ENCODE measurements around the gene FMNL2.
"Not testable (repeated sequence)": the region's sequence is repeated elsewhere in the genome, so short reads cannot be mapped to it uniquely, and the experiment has no call there.

FMNL2 gene

DNA sequence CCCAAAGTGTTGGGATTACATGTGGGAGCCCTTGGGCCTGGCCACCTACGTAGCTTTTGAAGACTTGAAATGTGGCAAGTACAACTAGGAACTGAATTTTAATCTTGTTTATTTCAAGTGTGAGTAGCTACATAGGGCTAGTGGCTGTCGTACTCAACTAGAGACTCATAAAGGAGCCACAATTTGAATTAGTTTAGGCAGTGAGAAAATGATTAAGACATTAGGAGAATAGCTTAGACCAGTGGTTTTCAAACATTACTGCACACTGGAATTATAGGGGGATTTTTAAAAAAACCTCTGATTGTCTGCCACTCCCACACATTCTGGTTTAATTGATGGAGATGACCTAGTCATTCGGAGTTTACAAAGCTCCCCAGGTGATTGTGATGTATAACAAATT is 127.1 kb downstream of the FMNL2 start:
- FAIRE-seq = no peak

DNA sequence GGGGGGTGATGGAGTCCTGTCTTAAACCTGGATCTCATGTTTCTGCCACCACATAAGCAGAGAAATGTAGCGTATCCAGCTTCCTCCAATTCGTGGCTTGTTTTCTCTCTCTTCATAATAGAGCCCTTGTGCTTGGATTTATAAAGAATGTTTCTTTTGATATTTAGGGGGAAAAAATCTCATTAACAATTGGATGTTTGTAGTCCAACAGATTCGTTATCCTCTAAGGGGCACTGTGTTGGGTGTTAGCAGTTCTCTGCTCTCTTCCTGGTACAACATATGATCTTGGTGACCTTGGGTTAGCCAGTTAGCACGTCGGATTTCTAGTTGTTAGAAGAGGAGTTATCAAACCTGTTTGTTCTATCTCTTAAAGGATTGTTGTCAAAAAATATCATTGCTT is 127.8 kb downstream of the FMNL2 start:
- FAIRE-seq (no peak), DNase-seq (ENCODE audit: extremely low spot score, insufficient read length, low read depth) (no peak)

More for the DNA sequence above, 127.1 kb downstream of the FMNL2 start:
- DNase-seq (ENCODE audit: extremely low spot score, insufficient read length, low read depth) = no peak

DNA sequence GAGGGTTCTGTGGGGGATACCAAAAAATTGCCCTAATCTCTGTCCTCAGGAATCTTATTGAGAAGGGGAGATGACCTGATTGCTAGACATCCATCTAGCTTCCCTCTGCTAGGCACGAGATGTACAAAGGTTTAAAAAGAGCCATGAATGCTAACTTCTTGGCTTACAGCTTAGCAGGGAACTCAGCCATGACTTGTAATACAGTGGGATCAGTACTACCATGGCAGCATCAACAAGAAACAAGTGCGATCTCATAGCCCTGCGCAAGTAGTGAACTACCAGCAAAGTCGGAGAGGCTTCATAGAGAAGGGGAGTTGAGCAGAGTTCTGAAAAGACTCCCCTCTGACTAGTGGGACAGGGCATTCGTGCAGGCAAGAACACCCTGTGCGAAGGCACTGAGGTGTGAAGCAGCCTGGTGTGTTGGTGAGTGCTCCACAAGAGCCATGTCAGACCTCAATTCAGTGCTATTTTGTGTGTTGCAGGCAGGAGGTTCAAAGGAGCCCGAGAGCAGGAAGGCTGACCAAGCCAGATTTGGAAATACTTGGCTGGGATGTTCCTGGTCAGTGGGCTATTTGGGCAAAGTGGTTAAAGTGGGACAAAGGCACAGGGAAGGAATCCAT is 130.0 kb downstream of the FMNL2 start:
- FAIRE-seq (no peak), DNase-seq (ENCODE audit: extremely low spot score, insufficient read length, low read depth) (no peak)

GRCh38 chr2:152465541-152465940 is 130.6 kb downstream of the FMNL2 start:
- FAIRE-seq = no peak
- no peak for DNase-seq (ENCODE audit: extremely low spot score, insufficient read length, low read depth)

- no peak for DNase-seq (ENCODE audit: extremely low spot score, insufficient read length, low read depth)
Observed at GRCh38 chr2:152466041-152466440, 131.1 kb downstream of the FMNL2 start.

GRCh38 chr2:152466980-152467676 is 132.2 kb downstream of the FMNL2 start:
- FAIRE-seq (peak; percentile 79), DNase-seq (ENCODE audit: extremely low spot score, insufficient read length, low read depth) (peak; percentile 20)

More at GRCh38 chr2:152466041-152466440, 131.1 kb downstream of the FMNL2 start:
- FAIRE-seq = no peak

GRCh38 chr2:152467677-152468410 is 132.9 kb downstream of the FMNL2 start:
- no peak for FAIRE-seq
- DNase-seq (ENCODE audit: extremely low spot score, insufficient read length, low read depth) = no peak

DNA sequence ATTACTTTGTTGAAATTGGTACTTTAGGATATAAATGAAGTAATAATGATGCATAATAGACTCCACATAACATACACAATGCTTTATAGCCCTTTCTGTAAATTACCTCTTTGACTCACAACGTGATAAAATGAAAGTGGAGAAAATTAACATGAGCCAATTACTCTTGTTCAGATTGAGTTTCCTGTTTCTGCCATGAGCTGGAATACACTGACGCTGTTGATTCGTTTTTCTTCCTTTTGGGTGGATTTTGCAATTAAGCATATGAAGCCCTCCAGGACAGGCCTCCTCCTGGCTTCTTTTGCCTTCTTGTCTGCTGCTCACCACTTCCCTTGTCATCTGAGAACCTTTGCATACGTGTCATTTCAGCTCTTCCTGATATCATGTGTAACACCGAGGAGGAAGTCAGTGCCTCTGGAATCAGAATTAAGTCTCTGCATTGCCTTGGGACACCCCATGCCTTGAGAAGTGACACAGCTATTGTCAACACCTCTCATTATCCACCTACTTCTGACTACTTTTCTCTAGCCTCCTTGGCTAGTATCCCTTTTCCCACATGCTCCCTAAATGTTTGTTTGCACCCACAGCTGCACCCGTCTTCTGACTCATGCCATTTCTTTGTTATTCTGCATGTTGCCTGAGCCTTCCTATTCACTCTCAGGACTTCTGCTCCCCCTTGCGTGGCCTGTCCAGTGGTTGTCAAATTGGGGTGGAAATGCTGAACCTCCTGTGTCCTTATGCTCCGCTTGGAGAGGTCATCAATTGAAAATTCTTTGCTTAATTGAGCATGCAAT is 134.1 kb downstream of the FMNL2 start:
- FAIRE-seq = no peak
- no peak for DNase-seq (ENCODE audit: extremely low spot score, insufficient read length, low read depth)

DNA sequence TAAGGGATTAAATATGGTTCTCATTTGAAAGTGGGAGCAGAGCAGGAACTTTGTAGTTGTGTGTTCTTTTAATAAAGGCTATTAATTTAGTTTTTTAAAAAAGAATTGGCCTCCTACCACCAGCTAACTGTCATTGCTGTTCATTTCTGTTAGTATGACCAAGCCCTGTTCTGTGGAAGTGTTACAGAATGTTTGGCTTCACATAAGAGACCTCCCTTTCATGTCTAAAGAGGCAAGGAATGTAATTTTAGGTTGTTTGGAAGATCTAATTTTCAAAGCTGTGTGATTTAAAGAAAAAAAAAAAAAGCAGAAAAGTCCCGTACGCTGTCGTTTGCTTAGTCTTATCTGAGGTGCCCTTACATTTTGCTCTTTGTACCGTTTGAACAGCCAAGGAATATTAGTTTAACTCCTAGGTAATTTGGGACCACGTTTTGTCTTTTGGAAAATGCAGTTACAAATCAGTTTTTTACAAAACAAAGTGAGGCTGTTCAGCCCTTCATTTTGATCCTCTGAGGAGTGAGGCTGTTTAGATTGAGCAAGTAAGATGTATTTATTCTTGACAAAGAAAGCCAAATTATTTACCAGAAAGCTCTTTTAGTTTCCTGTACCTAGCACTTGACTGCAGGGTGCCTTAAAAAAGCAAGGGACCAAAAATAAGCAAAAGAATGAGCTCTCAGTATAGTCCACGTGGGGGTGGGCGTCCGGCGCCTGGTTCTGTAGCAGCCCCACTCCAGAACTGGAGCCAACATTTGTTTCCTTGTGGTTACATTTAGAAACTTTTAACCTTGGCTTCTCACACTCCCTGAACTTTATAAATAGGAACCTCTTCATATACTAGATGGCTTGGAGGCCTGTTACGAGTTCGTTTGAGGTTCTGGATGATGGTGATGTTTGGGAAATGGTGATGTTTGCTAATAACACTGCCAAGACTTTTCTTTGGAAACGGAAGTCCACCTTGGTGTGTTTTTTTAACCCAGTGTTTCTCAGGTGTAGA is 136.2 kb downstream of the FMNL2 start:
- FAIRE-seq (no peak), DNase-seq (ENCODE audit: extremely low spot score, insufficient read length, low read depth) (no peak)

DNA sequence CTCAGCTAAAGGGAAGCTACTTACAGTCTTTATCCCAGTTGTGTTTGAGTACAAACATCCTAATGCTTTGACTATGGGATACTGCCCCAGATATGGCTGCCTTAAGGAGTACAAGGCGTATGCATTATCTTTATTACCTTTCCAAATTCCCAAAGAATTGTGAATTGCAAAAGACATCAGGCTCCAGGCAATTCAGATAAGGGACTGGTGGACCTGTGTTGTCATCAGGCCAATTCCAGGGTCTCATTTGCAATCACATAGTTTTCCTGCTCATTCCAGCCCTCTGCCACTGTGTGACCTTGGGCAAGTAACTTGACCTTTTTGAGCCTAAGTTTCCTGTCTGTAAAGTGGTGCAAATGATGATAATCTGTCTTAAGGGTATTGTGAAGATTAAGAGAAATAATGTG is 137.5 kb downstream of the FMNL2 start:
- no peak for FAIRE-seq
- DNase-seq (ENCODE audit: extremely low spot score, insufficient read length, low read depth) = no peak

GRCh38 chr2:152473151-152473857 is 138.3 kb downstream of the FMNL2 start:
- DNase-seq (ENCODE audit: extremely low spot score, insufficient read length, low read depth) (no peak), FAIRE-seq (no peak)

GRCh38 chr2:152474523-152474922 is 139.5 kb downstream of the FMNL2 start:
- not testable (repeated sequence) for DNase-seq (ENCODE audit: extremely low spot score, insufficient read length, low read depth); FAIRE-seq

GRCh38 chr2:152475982-152476381 is 141.0 kb downstream of the FMNL2 start:
- no peak for DNase-seq (ENCODE audit: extremely low spot score, insufficient read length, low read depth)
- FAIRE-seq = no peak

GRCh38 chr2:152477347-152478092 is 142.5 kb downstream of the FMNL2 start:
- DNase-seq (ENCODE audit: extremely low spot score, insufficient read length, low read depth) = no peak
- no peak for FAIRE-seq

DNA sequence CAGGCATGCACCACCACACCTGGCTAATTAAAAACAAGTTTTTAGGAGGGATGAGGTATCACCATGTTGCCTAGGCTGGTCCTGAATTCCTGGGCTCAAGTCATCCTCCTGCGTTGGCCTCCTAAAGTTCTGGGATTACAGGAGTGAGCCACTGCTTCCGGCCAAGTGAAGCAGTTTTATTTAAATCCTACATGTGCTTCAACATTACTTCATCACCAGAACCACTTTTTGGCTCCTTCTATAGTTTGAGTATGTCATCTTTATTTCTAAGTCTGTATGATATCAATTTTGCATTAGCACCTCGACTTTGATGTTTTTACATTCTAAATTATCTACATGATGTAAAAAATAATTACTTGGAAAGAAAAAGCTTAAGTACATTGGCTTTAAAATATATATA is 144.3 kb downstream of the FMNL2 start:
- DNase-seq (ENCODE audit: extremely low spot score, insufficient read length, low read depth) = no peak
- FAIRE-seq = no peak

GRCh38 chr2:152480821-152481399 is 145.9 kb downstream of the FMNL2 start:
- DNase-seq (ENCODE audit: extremely low spot score, insufficient read length, low read depth) (no peak), FAIRE-seq (no peak)

- DNase-seq (ENCODE audit: extremely low spot score, insufficient read length, low read depth) = no peak
- FAIRE-seq = no peak
Observed at GRCh38 chr2:152481881-152482583, 147.1 kb downstream of the FMNL2 start.

All from GM18507 (cell line).